Measurements from ENCODE around the gene MTFP1.

MTFP1 gene

GRCh38 chr22:30413001-30413400 is 12.6 kb upstream of the MTFP1 start:
- Histone ChIP-seq H3K4me3 (ENCODE audit: low read length) (no peak overlapping the region), H3F3A (ENCODE audit: insufficient read depth, low read length) (no peaks in the 10 kb centered on the region), H3K9ac (ENCODE audit: low read length) (no peak overlapping the region)

DNA sequence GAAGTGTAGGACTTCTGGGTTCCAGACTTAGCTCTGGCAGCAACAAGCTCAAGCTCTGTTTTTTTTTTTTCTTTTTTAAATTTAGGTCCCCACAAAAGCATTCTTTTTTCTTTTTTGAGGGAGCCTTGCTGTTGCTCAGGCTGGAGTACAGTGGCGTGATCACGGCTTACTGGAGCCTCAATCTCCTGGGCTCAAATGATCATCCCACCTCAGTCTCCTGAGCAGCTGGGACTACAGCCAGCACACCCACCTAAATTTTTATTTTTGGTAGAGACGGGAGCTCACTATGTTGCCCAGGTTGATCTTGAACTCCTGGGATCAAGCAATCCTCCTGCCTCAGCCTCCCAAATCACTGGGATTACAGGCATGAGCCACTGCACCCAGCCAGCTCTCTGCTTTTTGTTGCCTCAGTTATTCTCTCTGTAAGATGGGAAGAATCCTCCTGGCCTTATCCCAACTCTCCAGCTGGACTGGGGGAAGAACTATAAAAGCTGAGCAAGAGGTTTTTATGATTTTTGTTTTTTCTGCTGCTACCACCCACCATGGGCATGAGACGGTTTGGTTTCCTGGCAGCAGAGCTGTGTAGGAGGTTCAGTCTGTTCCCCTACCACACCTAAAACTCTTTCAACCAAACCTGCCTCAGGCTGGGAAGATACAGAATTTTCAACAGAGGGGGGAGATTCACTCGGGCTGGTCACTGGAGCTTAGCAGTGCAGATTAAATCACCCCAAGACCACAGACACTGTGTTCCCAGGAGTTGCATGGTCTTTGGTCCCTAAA is 11.6 kb upstream of the MTFP1 start:
- no peaks in the 10 kb centered on the region for H3K27me3 ChIP-seq (replicated peaks; ENCODE audit: insufficient read depth, low read length)
- no peaks in the 10 kb centered on the region for H3K36me3 ChIP-seq (replicated peaks; ENCODE audit: insufficient read depth, low read length)
- no peaks in the 10 kb centered on the region for H3K9me2 ChIP-seq (replicated peaks; ENCODE audit: insufficient read depth, low read length)
- no peak for DNase-seq
- no peaks in the 10 kb centered on the region for H3K9me3 ChIP-seq (replicated peaks; ENCODE audit: insufficient read depth, low read length)
- H2AFZ ChIP-seq (ENCODE audit: low read length), result no peak overlapping the region
- H3K27ac ChIP-seq (ENCODE audit: low read length), result no peak overlapping the region
- H4K20me1 ChIP-seq (ENCODE audit: insufficient read depth, low read length), result no peaks in the 10 kb centered on the region
- no peaks in the 10 kb centered on the region for H3K4me1 ChIP-seq (ENCODE audit: low read length)
- H3K79me2 ChIP-seq (ENCODE audit: low read length), result no peaks in the 10 kb centered on the region
- no peak overlapping the region for H3K9ac ChIP-seq (ENCODE audit: low read length)
- no peak overlapping the region for H3K4me2 ChIP-seq (ENCODE audit: low read depth, low read length)
- H3F3A ChIP-seq (ENCODE audit: insufficient read depth, low read length), result no peaks in the 10 kb centered on the region
- no peak for TF ChIP-seq EZH2 (optimal IDR thresholded peaks at IDR 0.05; ENCODE audit: low read depth, low read length)
- no peak for TF ChIP-seq EZH2phosphoT487 (IDR thresholded peaks at IDR 0.05; ENCODE audit: low read length)
- no peak for TF ChIP-seq CTCF (IDR thresholded peaks at IDR 0.05; ENCODE audit: low read length)
- no peak overlapping the region for H3K4me3 ChIP-seq (ENCODE audit: low read length)

More at GRCh38 chr22:30413001-30413400, 12.6 kb upstream of the MTFP1 start:
- no peak overlapping the region for H3K4me2 ChIP-seq (ENCODE audit: low read depth, low read length)
- no peaks in the 10 kb centered on the region for H3K9me3 ChIP-seq (replicated peaks; ENCODE audit: insufficient read depth, low read length)
- TF ChIP-seq CTCF (IDR thresholded peaks at IDR 0.05; ENCODE audit: low read length), result no peak
- no peak for TF ChIP-seq EZH2 (optimal IDR thresholded peaks at IDR 0.05; ENCODE audit: low read depth, low read length)
- TF ChIP-seq EZH2phosphoT487 (IDR thresholded peaks at IDR 0.05; ENCODE audit: low read length), result no peak
- H3K36me3 ChIP-seq (replicated peaks; ENCODE audit: insufficient read depth, low read length), result no peaks in the 10 kb centered on the region
- no peak for DNase-seq
- H3K27me3 ChIP-seq (replicated peaks; ENCODE audit: insufficient read depth, low read length), result no peaks in the 10 kb centered on the region
- H3K9me2 ChIP-seq (replicated peaks; ENCODE audit: insufficient read depth, low read length), result no peaks in the 10 kb centered on the region
- no peak overlapping the region for H3K27ac ChIP-seq (ENCODE audit: low read length)
- no peaks in the 10 kb centered on the region for H4K20me1 ChIP-seq (ENCODE audit: insufficient read depth, low read length)
- no peaks in the 10 kb centered on the region for H3K79me2 ChIP-seq (ENCODE audit: low read length)
- H2AFZ ChIP-seq (ENCODE audit: low read length), result no peak overlapping the region
- no peaks in the 10 kb centered on the region for H3K4me1 ChIP-seq (ENCODE audit: low read length)

DNA sequence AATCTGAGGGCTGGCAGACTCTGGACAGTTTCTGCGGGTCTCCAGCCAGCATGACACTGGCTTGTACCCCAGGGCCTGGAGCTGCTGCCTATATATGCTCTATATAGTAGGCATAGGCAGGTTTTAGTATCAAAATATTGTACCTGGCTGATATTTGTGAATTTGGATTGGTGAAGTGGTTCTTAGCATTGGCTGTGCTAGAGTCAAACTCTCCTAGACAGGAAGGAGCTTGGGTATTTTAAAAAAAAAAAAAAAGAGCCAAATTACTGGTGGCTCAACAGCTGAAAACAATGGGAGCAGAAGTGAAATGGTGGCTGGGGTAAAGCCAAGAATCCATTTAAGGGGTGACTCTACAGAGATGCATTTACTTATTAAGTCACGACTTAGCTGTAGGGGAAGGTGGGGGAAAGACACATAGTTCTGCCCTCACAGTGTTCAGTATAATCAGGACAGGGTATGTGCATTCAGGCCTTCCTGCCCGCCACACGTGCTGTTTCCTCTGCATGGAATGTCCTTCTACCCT is 11.0 kb upstream of the MTFP1 start:
- Histone ChIP-seq H3K27me3 (replicated peaks; ENCODE audit: insufficient read depth, low read length) (no peaks in the 10 kb centered on the region), H3K27ac (ENCODE audit: low read length) (no peak overlapping the region), H3F3A (ENCODE audit: insufficient read depth, low read length) (no peaks in the 10 kb centered on the region), H4K20me1 (ENCODE audit: insufficient read depth, low read length) (no peaks in the 10 kb centered on the region), H3K9me2 (replicated peaks; ENCODE audit: insufficient read depth, low read length) (no peaks in the 10 kb centered on the region), H3K4me1 (ENCODE audit: low read length) (no peaks in the 10 kb centered on the region), H3K9ac (ENCODE audit: low read length) (no peak overlapping the region), H3K9me3 (replicated peaks; ENCODE audit: insufficient read depth, low read length) (no peaks in the 10 kb centered on the region), H3K36me3 (replicated peaks; ENCODE audit: insufficient read depth, low read length) (no peaks in the 10 kb centered on the region), H3K4me3 (ENCODE audit: low read length) (no peak overlapping the region), H2AFZ (ENCODE audit: low read length) (no peak overlapping the region), H3K79me2 (ENCODE audit: low read length) (no peaks in the 10 kb centered on the region), H3K4me2 (ENCODE audit: low read depth, low read length) (no peak overlapping the region)
- TF ChIP-seq CTCF (IDR thresholded peaks at IDR 0.05; ENCODE audit: low read length), result no peak
- no peak for TF ChIP-seq EZH2 (optimal IDR thresholded peaks at IDR 0.05; ENCODE audit: low read depth, low read length)
- no peak for TF ChIP-seq EZH2phosphoT487 (IDR thresholded peaks at IDR 0.05; ENCODE audit: low read length)
- DNase-seq, result no peak

Measured in MM.1S (cell line).